Activated CD8-positive, alpha-beta T cell treated with anti-CD3 and anti-CD28 coated beads for 36 hours (primary cell): ENCODE data around the gene THRAP3. TPM values are rescaled to one million over a fixed set of nuclear protein-coding genes. Genes with fewer than 3 reads are reported as not detected.

Source experiments
- ATAC-seq: fragments of 200-7000 bp; cut with Tn5 transposase; one replicate; pipeline ENCODE4 v1.10.0; 2021; ENCODE audit warnings: mild to moderate bottlenecking, moderate library complexity
- CTCF ChIA-PET: fragments of 350-600 bp; sonication (Branson Sonifier 250); formaldehyde crosslinking; loops from one replicate; lab custom pipeline; 2021; ENCODE audit warnings: antibody characterized with exemption; lab: Charles Lee
- POLR2A ChIA-PET: fragments of 350-600 bp; sonication (Branson Sonifier 250); formaldehyde crosslinking; loops from one replicate; lab custom pipeline; 2021; ENCODE audit warnings: antibody characterized with exemption; lab: Charles Lee
- DNase-seq: peaks from one replicate; pipeline ENCODE4 v3.0.0-alpha.2; 2020
- H3K27ac Mint-ChIP-seq: one replicate; pipeline ENCODE4 v1.8.0; 2021; ENCODE audit warnings: mild to moderate bottlenecking, mixed read lengths
- H3K27me3 Mint-ChIP-seq: one replicate; pipeline ENCODE4 v1.8.0; 2021; ENCODE audit warnings: mixed read lengths
- H3K36me3 Mint-ChIP-seq: one replicate; pipeline ENCODE4 v1.8.0; 2021; ENCODE audit warnings: low read depth, mixed read lengths
- H3K4me1 Mint-ChIP-seq: one replicate; pipeline ENCODE4 v1.8.0; 2021; ENCODE audit warnings: low read depth, mixed read lengths
- H3K4me3 Mint-ChIP-seq: one replicate; pipeline ENCODE4 v1.8.0; 2021; ENCODE audit warnings: mild to moderate bottlenecking, moderate library complexity, mixed read lengths
- H3K9me3 Mint-ChIP-seq: one replicate; pipeline ENCODE4 v1.8.0; 2021; ENCODE audit warnings: mixed read lengths
- intact Hi-C: fragments of 100-400 bp; cut with micrococcal nuclease; formaldehyde crosslinking; loops from one replicate; pipeline ENCODE4 v1.10.0; 2022
- total RNA-seq, 2 experiments: library from RNA; stranded (reverse); gene quantifications; one replicate each; pipeline ENCODE4 v1.2.3, GENCODE V29; 2021
- TF ChIP-seq, protein P1 (sequence below): fragments of 200-600 bp; IDR thresholded peaks from one replicate; pipeline ENCODE4 v1.8.0; 2022; ENCODE audit warnings: antibody characterized with exemption, mild to moderate bottlenecking

THRAP3 gene
- total RNA-seq, 2 experiments from 2014 or later, result 119 to 121 TPM

DNA sequence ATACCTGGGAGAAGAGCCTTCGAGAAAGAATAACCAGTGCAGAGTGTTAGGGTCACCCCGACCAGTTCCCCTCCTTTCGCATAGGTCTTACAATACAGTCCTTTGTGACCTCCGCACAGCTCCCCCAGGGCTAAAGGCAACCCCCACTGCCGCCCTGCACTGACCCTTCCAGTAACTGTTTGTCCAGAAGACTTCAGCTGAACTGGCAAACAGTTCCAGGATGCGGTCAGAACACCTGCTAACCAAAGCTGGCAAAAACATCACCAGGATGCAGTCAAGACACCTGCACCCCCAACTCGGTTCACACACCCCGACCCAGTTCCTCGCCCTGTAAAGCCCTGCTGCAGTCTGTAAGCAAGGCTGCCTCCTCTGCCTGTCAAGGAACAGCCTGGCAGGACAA lies 105.6 kb downstream of the THRAP3 start:
- DNase-seq (no peak), ATAC-seq (no peak)
- CTCF ChIA-PET, result interaction anchor here (0.6 kb wide), 1 partner anchor 13 kb away, joined by 6 read pairs; no protein-coding TSS in a partner anchor
- TF ChIP-seq, protein P1, sequence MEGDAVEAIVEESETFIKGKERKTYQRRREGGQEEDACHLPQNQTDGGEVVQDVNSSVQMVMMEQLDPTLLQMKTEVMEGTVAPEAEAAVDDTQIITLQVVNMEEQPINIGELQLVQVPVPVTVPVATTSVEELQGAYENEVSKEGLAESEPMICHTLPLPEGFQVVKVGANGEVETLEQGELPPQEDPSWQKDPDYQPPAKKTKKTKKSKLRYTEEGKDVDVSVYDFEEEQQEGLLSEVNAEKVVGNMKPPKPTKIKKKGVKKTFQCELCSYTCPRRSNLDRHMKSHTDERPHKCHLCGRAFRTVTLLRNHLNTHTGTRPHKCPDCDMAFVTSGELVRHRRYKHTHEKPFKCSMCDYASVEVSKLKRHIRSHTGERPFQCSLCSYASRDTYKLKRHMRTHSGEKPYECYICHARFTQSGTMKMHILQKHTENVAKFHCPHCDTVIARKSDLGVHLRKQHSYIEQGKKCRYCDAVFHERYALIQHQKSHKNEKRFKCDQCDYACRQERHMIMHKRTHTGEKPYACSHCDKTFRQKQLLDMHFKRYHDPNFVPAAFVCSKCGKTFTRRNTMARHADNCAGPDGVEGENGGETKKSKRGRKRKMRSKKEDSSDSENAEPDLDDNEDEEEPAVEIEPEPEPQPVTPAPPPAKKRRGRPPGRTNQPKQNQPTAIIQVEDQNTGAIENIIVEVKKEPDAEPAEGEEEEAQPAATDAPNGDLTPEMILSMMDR, result no peak
- Mint-ChIP-seq H3K4me1 (peaks cover 3% of the 10 kb centered on the region), H3K36me3 (no peaks in the 10 kb centered on the region), H3K27me3 (peaks cover 7% of the 10 kb centered on the region), H3K27ac (no peak overlapping the region), H3K4me3 (no peak overlapping the region), H3K9me3 (no peaks in the 10 kb centered on the region)
- POLR2A ChIA-PET, result no interaction called here
- intact Hi-C loops, result no loop called here

DNA sequence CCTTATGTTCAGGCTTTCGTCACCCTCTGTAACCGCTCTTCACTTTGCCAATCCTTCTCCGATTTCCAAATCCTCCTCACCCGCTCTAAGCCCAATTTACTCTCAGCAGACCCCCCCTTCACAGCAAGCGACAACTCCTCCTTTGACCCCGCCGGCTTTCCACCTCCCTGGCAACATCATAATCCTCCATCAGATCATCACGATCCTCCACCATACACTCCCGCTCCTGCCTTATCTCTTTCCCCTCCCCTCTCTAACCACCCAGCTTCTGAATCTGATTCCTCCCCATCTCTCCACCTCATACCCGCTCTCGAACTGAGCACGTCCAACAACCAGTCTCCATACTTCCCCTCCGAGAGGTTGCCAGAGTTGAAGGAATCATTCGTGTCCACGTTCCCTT lies 106.7 kb downstream of the THRAP3 start:
- ATAC-seq (no peak), DNase-seq (no peak)
- CTCF ChIA-PET, result no interaction called here
- TF ChIP-seq, protein P1, result no peak
- Mint-ChIP-seq H3K27me3 (peaks cover 3% of the 10 kb centered on the region), H3K27ac (no peak overlapping the region), H3K4me3 (no peak overlapping the region), H3K9me3 (no peaks in the 10 kb centered on the region), H3K4me1 (peaks cover 3% of the 10 kb centered on the region), H3K36me3 (no peaks in the 10 kb centered on the region)
- POLR2A ChIA-PET, result no interaction called here
- intact Hi-C loops, result no loop called here

DNA sequence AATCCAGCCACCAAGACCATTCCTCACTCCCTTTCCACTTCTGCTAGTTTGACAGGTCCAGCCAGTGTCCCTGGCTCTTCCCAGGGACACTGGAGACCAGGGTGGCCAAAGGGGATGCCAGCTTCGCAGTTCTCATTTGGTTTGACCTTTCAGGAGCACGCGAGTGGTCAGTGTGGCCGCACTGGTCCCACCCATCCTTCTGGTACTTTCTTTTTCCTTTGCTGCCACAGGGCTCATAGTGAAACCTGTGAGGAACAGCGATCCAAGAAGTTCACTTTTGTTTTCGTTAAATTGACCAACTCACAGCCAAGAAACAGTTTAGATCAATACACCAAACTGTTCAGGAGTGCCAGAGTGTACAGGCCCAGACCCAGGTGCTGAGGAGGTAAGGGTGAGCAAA lies 113.6 kb downstream of the THRAP3 start:
- no peak for DNase-seq
- H3K27ac Mint-ChIP-seq, result no peak overlapping the region
- TF ChIP-seq, protein P1, result no peak
- ChIA-PET CTCF (no interaction called here), POLR2A (no interaction called here)
- no peak for ATAC-seq
- no peak overlapping the region for H3K4me3 Mint-ChIP-seq
- no peaks in the 10 kb centered on the region for H3K9me3 Mint-ChIP-seq
- peaks cover 7% of the 10 kb centered on the region for H3K36me3 Mint-ChIP-seq
- H3K4me1 Mint-ChIP-seq, result peaks cover 2% of the 10 kb centered on the region
- intact Hi-C loops, result no loop called here
- no peaks in the 10 kb centered on the region for H3K27me3 Mint-ChIP-seq

DNA sequence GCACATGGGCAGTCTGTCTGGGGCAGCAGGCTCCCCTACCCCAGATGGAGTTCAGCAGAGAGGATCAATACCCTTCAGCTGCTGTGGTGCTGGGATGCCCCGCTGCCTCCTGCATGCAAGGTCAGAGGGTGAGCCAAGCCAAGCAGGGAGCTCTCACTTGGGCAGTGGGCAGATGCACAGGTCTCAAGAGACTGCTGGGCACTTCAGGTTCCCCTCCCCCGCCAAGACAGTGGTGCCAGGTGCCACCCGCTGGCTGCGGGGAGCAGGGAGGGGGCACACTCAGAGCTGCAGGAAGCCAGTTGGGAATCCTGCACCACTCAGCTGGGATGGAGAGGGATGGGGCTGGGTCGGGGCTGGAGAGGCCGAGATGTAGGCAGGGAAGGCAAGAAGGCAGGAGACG lies 115.0 kb downstream of the THRAP3 start:
- peaks cover 2% of the 10 kb centered on the region for H3K4me1 Mint-ChIP-seq
- CTCF ChIA-PET, result no interaction called here
- peaks cover 11% of the 10 kb centered on the region for H3K36me3 Mint-ChIP-seq
- POLR2A ChIA-PET, result interaction anchor here (0.6 kb wide), 1 partner anchor 621 kb away, joined by 3 read pairs; no protein-coding TSS in a partner anchor
- no peak overlapping the region for H3K4me3 Mint-ChIP-seq
- DNase-seq (no peak), ATAC-seq (no peak)
- TF ChIP-seq, protein P1, result no peak
- H3K9me3 Mint-ChIP-seq, result no peaks in the 10 kb centered on the region
- intact Hi-C loops, result no loop called here
- H3K27ac Mint-ChIP-seq, result no peak overlapping the region
- H3K27me3 Mint-ChIP-seq, result no peaks in the 10 kb centered on the region

DNA sequence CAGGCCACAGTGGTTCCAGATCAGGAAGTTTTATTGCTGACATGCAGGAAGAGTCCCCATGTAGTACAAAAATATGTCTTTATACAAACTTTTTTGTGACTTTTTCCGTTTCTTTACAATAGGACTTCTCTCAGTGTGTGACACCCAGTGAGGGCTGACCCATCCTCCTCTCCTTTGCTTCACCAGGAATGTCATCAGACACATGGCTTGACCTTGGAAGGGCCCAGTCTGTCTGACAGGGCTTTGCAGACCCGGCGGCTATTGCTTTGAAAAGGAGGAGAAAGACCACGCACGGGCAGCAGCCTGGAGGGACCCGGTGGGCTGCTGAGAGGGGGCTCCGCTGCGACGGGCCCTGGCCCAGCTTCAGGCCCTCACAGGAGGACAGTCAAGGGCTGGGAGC lies 115.4 kb downstream of the THRAP3 start:
- Mint-ChIP-seq H3K4me1 (peaks cover 2% of the 10 kb centered on the region), H3K9me3 (no peaks in the 10 kb centered on the region), H3K36me3 (peaks cover 15% of the 10 kb centered on the region), H3K27ac (no peak overlapping the region), H3K27me3 (no peaks in the 10 kb centered on the region), H3K4me3 (no peak overlapping the region)
- CTCF ChIA-PET, result no interaction called here
- intact Hi-C loops, result loop anchor here (5.0 kb wide), 1 partner anchor 83 kb away; no protein-coding TSS in a partner anchor
- TF ChIP-seq, protein P1, result no peak
- POLR2A ChIA-PET, result interaction anchor here (0.6 kb wide), 1 partner anchor 622 kb away, joined by 3 read pairs; no protein-coding TSS in a partner anchor
- no peak for ATAC-seq
- DNase-seq, result no peak
